Activated CD4-positive, alpha-beta T cell treated with anti-CD3 and anti-CD28 coated beads, Interleukin-2, amount 50 U/mL, for 48 hours (primary cell): Measurements from ENCODE around the gene NAA50.

Experiments used
- DNase-seq, 2 experiments: peaks; one replicate each; pipeline ENCODE4 v3.0.0-alpha.2; 2020

The NAA50 gene

GRCh38 chr3:113685124-113685523 lies 60.9 kb downstream of the NAA50 start:
- no peak for DNase-seq

GRCh38 chr3:113684271-113684819 lies 61.7 kb downstream of the NAA50 start:
- no peak for DNase-seq

GRCh38 chr3:113678773-113679172 lies 67.3 kb downstream of the NAA50 start:
- no peak for DNase-seq

GRCh38 chr3:113677737-113678136 lies 68.3 kb downstream of the NAA50 start:
- no peak for DNase-seq

- no peak for DNase-seq
These were observed 69.8 kb downstream of the NAA50 start for GRCh38 chr3:113676261-113676660.

GRCh38 chr3:113673593-113673992 lies 72.5 kb downstream of the NAA50 start:
- DNase-seq, result no peak

- no peak for DNase-seq
These were observed 78.0 kb downstream of the NAA50 start for GRCh38 chr3:113668015-113668414.
